ENCODE results near the gene SPATA16.

DNA sequence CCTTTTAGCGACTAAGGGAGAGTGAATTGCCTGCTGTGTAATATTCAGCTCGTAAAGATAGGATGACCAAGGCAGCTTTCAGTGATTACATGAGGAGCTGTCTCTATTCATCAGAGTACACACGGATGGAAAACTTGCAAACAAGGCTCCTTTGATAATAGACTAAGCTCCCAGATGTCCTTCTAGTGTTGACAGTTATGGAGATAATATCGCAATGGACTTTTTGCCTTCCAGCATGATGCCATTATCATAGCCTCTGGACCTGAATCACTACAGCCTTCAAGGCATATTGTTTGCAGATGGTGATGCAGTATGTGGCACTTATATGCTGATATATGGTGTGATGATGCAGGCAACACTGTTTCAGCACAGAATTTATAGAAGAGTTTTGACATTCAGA, 296.6 kb downstream of the SPATA16 start:
- no peak for TF ChIP-seq POLR2A (IDR thresholded peaks at IDR 0.05)
- no peak for TF ChIP-seq CTCF (IDR thresholded peaks at IDR 0.05)
